HL-60/S4 treated with phorbol 12-myristate 13-acetate at 8.2 ng/mL for 4 days and 3 days (cell line): ENCODE results near the gene ARHGAP31.

Experiments used
- in situ Hi-C: fragments of 300-500 bp; cut with MboI; formaldehyde crosslinking; loops from 2 replicates; pipeline ENCODE4 v1.15.0; 2022; ENCODE audit warnings: low sequenced_read_pairs

The ARHGAP31 gene

DNA sequence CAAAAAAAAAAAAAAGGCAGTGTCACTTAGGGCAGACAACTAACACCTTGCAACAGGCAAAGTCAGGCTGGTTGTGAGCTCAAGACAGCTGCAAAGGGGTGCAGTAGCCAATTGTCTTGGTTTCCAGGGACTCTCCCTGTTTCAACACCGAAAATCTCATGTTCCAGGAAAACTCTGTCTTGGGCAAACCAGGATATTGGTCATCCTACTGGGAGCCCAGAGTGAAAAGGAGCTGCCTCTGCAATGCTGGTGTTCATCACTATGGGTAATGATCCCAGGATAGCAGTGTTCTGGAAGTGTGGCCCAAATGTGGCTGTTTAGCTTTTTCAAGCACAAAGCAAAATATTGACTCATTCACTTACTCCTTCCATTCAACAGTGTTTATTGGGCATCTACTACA is 82.6 kb downstream of the ARHGAP31 start:
- in situ Hi-C loops, result no loop called here

DNA sequence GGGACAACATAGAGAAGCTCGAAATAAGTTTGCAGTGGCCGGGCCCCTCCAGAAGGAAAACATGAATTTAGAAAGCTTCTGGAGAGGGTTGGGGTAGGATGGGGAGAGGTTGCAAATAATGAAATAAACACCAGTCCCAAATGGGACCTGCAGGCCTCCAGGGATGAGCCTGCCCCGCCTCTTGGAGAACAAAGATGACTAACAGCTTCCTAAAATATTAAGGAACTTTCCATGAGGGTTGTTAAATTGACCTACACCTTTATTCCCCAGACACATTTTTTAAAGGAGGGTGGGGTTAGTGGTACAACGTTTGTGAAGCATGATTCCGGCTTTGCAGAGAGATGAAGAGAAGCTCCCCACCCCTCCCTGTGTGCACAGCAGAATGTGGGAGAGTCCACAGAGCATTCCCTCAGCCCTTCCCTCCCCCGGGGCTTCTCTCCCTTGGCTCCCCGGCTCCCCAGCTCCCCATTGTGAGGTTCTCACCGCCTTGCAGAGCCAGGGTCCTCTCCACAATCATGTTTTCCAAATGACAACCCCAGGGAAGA is 84.1 kb downstream of the ARHGAP31 start:
- in situ Hi-C loops, result no loop called here

DNA sequence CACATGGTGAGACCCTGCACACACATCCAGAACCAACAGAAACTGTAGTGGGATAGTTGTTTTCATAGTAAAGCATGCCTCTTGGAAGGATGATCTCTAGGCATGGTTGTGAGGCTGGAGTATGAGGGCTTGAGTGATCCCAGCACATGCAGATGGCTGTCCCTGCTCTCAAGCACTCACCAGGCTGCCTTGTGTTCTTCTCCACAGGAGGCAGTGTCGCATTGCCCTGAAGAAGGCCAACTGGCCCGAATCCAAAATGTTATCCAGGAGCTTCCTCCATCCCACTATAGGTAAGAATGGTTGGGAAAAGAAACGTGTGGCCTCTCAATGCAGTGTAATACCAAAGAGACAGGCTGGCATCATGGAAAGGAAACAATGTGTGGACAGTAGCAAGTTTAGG is 86.5 kb downstream of the ARHGAP31 start:
- in situ Hi-C loops, result no loop called here

DNA sequence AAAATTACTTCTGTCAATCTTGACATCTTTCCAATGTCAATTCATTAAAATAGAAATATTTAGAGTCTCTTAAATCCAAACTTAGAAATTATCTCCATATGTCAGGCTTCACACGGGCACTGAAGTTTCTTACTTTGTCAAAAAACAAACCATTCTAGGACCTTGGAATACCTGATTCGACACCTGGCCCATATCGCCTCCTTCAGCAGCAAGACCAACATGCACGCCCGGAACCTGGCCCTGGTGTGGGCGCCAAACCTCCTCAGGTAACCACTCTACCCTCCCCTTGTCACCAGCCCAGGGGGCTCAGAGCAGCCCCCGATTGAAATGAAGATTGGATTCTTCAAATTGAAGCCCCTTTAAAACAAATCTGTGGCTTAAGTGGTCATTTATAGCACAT is 88.0 kb downstream of the ARHGAP31 start:
- in situ Hi-C loops, result no loop called here

DNA sequence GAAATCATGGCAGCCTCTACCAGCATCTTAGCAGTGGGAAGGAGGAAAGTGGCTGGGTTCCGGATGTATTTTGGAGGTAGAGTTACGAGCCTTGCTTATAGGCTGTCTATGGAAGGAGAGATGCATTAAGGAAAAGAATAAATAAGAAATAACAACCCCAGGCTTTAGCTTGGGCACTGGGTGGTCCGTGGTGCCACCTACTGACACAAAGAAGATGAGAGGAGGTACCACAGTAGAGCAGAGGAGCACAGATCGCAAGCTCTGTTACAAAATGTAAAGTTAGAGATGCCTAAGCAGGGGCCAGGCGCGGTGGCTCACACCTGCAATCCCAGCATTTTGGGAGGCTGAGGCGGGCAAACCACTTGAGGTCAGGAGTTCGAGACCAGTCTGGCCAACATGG is 94.4 kb downstream of the ARHGAP31 start:
- in situ Hi-C loops, result no loop called here

DNA sequence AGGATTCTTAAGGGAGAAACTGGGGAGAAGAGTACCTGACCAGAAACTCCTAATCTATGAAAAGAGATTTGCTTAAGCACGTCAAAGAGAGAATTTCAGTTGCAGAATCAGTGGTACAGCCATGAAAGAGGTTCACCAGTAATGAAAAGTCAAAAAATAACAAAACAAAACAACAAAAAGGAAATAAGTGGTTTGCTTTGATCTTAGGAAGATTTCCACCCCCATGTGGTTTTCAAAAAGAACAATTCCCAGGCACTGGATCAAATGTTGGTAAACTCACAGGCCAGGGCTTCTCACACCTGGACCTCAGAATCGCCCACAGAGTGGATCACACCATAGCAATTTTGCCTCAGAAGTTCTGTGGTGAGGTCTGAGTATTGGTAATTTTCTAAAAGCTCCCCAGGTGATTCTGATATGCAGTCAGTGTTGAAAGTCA is 101.8 kb downstream of the ARHGAP31 start:
- in situ Hi-C loops, result no loop called here

DNA sequence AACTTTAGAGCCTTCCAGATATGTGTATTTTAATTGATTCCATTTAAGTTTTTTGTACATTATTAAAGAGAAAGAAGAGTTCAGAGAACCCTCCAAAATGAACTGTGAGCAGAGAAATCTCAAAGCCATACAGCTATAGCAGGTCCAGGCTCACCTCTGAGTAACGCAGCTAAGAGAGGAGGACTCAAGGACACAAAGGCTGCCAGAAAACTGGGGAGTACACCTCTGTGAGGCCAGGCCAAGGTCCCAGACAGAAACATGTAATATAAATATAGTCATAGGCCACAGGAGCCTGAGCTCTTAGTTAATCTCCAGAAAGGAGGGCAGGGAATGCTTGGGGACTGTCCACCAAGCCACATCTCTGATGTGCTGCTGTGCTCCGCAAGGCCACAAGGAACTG is 102.7 kb downstream of the ARHGAP31 start:
- in situ Hi-C loops, result no loop called here

DNA sequence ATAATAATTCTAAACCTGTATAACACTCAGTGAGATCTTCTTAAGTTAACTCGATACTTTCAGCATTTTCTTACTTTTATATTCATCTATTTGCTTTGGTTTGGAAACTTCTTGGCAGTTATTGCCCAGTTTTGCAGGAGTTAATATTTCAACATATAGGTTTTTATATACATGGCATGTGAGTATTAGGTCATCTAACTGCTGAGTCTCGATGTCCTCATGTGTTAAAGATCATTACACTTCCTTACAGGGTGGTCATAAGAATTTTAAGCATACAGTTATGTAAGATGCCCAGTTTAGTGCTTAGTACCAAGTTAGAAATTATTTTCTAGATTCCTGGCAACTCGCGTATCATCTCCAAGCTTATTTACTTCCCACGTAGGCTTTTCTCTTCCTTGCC is 106.3 kb downstream of the ARHGAP31 start:
- in situ Hi-C loops, result no loop called here

DNA sequence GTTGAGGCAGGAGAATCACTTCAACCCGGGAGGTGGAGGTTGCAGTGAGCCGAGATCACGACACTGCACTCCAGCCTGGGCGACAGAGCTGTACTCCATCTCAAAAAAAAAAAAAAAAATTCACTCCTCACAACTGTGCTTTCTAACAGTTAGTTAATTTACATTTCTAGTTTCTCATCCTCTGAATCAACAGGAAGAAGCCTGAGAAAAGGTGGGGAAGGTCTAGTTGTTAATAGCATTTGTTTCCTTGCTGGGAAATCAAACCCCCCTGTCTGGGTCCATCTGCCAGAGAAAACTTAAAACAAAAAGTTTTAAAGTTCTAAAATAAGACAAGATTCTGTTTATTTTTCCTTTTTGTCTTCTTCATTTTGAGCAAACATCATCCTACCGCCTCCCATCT is 106.9 kb downstream of the ARHGAP31 start:
- in situ Hi-C loops, result no loop called here

DNA sequence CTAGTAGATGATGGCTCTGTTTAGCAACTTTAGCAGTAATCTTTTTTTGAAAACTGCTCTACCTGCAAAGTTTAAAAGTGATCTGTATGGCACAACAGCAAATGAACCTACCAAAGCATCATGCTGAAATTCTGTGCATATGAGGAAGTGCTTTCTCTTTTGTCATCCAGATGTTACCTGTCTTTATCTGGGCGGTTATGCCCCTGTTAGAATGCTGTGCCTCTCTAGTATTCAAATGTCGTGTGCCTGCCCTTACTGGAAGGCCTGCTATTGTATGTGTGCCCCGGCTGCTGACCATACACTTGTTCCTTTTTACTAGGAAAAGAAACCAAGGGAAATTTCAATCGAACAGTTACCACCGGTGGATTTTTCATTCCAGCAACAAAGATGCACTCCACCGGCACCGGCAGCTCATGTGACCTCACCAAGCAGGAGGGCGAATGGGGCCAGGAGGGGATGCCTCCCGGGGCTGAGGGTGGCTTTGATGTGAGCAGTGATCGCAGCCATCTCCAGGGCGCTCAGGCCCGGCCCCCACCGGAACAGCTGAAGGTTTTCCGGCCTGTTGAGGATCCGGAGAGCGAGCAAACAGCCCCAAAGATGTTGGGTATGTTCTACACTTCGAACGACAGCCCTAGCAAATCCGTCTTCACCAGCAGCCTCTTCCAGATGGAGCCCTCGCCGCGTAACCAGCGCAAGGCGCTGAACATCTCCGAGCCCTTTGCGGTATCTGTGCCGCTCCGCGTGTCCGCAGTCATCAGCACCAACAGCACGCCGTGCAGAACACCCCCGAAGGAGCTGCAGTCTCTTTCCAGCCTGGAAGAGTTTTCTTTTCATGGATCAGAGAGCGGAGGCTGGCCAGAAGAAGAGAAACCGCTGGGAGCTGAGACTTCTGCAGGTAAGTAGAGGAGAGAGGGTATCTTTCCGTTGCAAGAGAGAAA is 107.6 kb downstream of the ARHGAP31 start:
- in situ Hi-C loops, result no loop called here

DNA sequence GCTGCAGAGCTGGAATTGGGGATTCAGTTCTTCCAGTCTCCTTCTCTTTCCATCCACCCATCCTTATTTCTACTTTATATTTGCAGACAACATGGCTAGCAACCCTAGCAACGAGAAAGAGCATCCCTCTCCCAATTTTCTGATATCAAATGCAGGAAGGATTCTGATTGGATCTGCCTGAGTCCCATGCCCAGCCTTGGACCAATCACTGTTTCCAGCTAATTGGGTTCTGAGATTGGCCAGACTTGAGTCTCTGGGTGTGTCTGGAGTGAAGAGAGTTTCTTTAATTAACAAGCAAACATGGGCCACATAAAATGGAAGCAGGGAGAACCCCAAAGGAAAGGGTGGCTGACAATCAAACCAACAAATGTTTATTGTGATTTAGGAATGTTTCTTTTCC is 108.6 kb downstream of the ARHGAP31 start:
- in situ Hi-C loops, result no loop called here

DNA sequence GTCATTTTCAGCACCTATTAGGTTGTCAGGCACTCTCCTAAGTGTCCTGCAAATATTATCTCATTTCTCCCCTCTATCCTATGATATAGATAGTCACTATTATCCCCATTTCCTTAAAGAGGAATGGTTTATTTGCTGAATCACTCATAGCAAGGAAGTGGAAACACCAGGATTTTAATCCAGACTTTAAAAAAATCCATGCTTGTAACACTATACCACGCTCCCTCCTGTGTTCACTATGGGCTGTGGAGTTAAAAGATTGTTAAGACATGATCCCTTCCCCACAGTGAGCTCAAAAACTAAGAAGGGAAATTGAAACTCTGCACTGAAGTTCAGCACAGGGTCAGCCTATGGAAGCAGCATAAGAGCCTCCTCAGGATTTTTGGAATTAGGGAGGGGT is 109.0 kb downstream of the ARHGAP31 start:
- in situ Hi-C loops, result no loop called here

DNA sequence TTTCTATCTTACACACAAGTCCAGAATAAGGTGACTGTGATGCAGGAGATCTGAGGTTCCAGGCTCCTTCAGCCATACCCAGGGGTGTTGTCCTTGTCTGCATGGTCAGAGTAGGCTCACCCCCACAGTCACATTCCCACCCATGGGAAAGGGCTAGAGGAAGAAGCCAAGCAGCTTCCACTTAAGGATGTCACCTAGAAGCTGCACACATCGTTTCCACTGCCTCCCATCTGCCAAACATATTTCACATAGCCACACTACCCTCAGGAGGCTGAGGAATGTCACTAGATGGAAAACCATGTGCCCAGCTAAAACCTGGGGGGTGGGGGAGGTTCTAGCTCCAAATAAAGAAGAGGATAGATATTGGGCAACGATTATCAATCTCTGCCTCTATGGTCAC is 111.1 kb downstream of the ARHGAP31 start:
- in situ Hi-C loops, result no loop called here

DNA sequence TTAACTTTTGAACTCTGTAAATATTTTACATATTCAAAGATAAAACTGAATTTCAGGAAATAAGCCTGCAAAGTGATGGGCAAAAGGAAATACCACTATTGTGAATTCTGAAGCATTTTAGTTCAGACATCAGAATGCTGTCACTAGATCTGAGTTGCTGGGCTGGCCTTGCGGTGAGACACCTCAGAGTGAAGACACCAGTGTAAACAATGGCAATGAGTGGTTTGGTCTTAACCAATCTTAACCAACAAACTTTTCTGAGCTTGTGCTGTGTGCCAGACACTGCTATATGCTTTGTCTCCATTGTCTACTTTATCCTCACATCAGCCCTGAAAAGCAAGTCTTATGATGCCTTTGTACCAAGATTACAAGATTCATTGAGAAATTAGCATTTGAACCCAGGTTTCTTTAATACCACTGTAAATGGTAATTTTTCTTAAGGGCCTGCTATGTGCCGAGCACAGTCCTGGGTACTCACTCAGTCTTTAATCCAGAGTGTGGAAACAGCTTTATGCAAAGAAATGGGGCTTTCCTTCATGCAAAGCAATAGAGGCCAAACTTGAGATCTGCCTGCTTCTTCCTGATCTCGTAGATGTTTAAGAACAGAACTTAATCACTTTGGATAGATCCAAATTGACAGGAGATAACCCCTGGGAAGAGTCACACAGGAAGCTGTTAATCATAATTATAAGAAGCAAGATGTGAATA is 114.2 kb downstream of the ARHGAP31 start:
- in situ Hi-C loops, result no loop called here

DNA sequence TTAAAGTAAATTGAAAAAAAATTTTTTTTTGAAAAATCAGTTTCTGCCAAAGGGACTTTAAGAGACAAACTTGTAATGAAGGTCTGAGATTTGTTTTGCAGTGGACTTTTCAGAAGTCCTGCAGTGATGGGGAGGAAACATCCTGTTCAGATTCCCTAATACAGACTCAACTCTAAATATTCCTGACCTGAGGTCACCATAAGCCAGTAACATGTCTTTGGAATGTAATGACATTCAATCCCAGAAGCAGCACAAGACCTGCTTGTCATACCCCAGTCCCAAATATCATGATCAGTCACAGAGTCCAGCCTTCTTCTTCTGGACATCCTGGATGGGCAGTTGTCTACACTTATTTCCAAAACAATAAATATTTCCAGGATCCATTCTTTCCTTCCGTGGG is 115.7 kb downstream of the ARHGAP31 start:
- in situ Hi-C loops, result no loop called here

DNA sequence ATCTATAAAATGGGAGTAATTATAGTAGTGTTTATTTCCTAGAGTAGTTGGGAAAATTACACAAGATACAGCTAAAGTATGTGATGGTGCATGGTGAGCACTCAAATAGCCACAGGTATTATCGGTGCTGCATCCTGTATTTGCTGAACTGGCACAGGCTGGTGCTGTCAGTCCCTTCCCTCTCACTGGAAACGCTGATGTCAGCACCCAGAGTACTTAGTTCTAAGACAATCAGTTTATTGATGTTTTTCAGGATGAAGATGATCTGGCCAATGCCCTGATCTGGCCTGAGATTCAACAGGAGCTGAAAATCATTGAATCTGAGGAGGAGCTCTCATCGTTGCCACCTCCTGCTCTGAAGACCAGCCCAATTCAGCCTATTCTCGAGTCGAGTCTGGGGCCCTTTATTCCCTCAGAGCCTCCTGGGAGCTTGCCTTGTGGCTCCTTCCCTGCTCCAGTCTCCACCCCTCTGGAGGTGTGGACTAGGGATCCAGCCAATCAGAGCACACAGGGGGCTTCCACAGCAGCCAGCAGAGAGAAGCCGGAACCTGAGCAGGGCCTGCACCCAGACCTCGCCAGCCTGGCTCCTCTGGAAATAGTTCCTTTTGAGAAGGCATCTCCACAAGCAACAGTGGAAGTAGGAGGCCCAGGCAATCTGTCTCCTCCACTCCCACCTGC is 119.6 kb downstream of the ARHGAP31 start:
- in situ Hi-C loops, result no loop called here

DNA sequence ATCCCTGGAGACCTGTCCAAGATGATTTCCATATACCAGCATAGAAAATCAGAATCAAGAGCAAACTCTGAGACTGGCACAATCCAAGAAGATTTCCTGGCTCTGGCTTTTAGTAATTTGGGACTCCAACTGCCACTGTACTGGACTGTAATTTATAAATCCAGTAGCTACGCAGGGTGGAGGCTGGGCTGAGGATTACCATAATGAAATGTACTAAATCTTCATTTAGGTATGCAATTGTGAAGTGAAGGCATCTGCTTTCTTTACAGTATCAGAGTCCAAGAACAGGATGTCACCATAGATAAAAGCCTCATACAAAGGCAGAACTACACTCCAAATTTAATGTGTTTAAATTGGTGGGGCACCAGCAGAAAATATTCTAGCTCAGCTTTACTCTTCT is 122.7 kb downstream of the ARHGAP31 start:
- in situ Hi-C loops, result no loop called here

DNA sequence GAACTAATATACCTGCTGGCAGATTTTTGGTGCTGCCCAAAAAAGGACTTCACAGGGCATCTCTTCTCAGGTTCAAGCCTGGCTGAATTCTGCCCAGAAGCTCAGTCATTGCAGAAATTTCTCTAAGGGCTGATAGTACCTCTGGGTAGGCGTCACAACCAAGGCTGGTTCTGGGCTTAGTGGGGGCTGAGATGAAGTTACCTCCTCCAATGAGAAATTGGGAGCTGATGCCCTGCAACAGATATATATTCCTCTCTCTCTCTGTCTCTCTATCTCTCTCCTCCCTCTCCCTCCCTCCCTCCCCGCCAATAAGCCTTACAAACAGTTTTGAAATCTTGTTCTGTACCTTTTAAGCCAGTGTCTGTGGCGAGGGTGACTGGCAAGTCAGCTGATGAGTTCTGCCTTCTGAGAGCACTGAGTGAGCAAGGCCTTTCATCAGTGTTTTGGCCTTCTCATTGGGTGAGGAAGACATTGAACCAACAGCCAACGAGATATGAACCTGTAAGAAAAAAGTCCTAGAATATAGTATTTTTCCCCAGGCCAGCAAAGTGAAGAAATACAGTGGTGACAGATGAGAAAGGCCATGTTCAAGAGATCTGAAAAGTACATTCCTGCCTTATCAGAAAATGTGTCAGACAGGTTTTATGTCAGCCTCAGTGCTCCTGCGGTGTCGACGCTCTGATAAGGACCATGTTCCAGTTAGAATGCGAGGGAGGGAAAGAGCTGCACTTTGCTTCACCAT is 123.8 kb downstream of the ARHGAP31 start:
- in situ Hi-C loops, result no loop called here

DNA sequence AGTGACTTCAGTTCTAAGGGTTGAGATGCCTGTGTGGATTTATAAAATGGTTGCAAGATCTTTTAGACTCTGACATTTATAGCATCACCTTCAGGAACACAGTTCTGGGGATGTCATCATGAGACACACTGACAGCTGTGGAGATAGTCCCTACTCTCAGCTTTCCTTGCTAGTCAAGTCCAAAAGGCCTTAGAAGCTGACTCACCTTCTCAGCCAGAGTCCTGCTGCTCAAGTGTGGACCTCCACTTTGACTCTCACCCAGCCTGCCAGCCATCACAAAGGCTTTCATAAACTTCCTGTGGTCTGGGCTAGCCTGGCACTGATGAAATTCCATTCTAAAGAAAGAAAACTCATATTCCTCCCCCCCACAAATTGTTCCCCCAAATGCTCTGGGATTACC is 124.5 kb downstream of the ARHGAP31 start:
- in situ Hi-C loops, result no loop called here

DNA sequence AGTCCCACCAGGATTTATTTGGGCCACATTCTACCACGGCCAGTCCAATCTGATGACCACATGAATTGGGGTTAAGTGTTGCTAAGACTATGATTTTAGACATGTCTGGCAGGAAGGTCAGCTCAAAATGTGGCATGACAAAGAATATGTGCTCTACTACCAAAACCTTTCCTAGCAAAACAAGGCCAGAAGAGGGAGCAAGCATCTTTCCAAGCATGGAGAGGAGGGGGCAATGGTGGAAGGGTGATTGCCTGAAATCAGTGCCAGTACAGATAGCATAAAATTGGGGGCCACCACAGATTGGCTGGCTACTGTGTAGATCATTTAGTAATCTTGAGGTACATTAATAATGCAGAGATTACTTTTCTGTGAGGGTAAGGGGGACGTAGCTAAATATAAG is 126.0 kb downstream of the ARHGAP31 start:
- in situ Hi-C loops, result no loop called here

DNA sequence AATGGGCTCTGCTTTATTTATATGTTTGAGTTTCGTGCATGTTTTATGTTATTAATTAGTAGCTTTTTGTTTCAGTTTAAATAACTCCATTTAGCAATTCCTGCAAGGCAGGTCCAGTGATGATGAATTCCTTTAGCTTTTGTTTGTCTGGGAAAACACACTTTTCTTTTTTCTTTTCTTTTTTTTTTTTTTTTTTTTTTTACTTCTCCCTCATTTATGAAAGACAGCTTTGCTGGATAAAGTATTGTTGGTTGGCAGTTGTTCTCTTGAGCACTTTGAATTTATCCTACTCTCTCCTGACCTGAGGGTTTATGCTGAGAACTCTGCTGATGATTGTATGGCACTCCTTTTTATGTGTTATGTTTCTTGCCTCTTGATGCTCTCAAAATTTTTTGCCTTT is 133.5 kb downstream of the ARHGAP31 start:
- in situ Hi-C loops, result no loop called here
